DND-41 (cell line): Measurements from ENCODE around the gene SNX19.

ENCODE experiments used
- ATAC-seq: fragments of 200-7000 bp; cut with Tn5 transposase; 3 replicates; pipeline ENCODE4 v1.9.1; 2021; ENCODE audit warnings: low read depth; ENCODE audit not compliant: insufficient read depth
- DNase-seq: peaks from one replicate; pipeline ENCODE4 v3.0.0-alpha.2; 2020
- H2AFZ ChIP-seq: 2 replicates; pipeline ENCODE4 v1.6.0; 2012; ENCODE audit warnings: low read depth, low read length
- H3K27ac ChIP-seq: 2 replicates; pipeline ENCODE4 v1.5.1; 2012; ENCODE audit warnings: low read length, inconsistent platforms
- H3K27me3 ChIP-seq: fragments of 200-600 bp; sonication (generic); 2 replicates; pipeline ENCODE4 v1.6.0; 2012; ENCODE audit warnings: low read length, mild to moderate bottlenecking, inconsistent platforms; ENCODE audit not compliant: insufficient read depth, poor library complexity
- H3K36me3 ChIP-seq: 2 replicates; pipeline ENCODE4 v1.5.1; 2012; ENCODE audit warnings: low read length, inconsistent platforms; ENCODE audit not compliant: insufficient read depth
- H3K4me1 ChIP-seq: 2 replicates; pipeline ENCODE4 v1.5.1; 2012; ENCODE audit warnings: mild to moderate bottlenecking, low read length; ENCODE audit not compliant: insufficient read depth
- H3K4me2 ChIP-seq: 2 replicates; pipeline ENCODE4 v1.6.0; 2012; ENCODE audit warnings: mild to moderate bottlenecking, moderate library complexity, low read length, inconsistent platforms; ENCODE audit not compliant: insufficient read depth
- H3K4me3 ChIP-seq, 2 experiments: fragments of 200-600 bp in 1 of 2; shearing (Covaris generic) in 1 of 2; 2 replicates each; pipeline ENCODE4 v1.5.1; 2012 to 2016; ENCODE audit warnings: inconsistent platforms in 2 of 2, low read length in 2 of 2, mild to moderate bottlenecking in 2 of 2, low read depth in 1 of 2, moderate library complexity in 1 of 2
- H3K79me2 ChIP-seq: 2 replicates; pipeline ENCODE4 v1.6.0; 2012; ENCODE audit warnings: low read length, inconsistent platforms; ENCODE audit not compliant: insufficient read depth
- H3K9ac ChIP-seq: 2 replicates; pipeline ENCODE4 v1.6.0; 2012; ENCODE audit warnings: low read depth, mild to moderate bottlenecking, inconsistent platforms, low read length, moderate library complexity
- H3K9me3 ChIP-seq: 2 replicates; pipeline ENCODE4 v1.5.1; 2012; ENCODE audit warnings: low read length, moderate library complexity, mild to moderate bottlenecking, inconsistent platforms; ENCODE audit not compliant: insufficient read depth, severe bottlenecking
- H4K20me1 ChIP-seq: 2 replicates; pipeline ENCODE4 v1.6.0; 2012; ENCODE audit warnings: low read length; ENCODE audit not compliant: insufficient read depth
- CTCF ChIP-seq: IDR thresholded peaks from 2 replicates; pipeline ENCODE4 v1.5.1; 2012; ENCODE audit warnings: borderline replicate concordance, low read length, moderate library complexity, mild to moderate bottlenecking; ENCODE audit not compliant: poor library complexity, severe bottlenecking; ENCODE audit errors: extremely low read depth
- EZH2 ChIP-seq: IDR thresholded peaks from 3 replicates; pipeline ENCODE4 v1.6.1; 2012; ENCODE audit warnings: borderline replicate concordance, low read depth, mild to moderate bottlenecking, moderate library complexity, low read length, inconsistent platforms; ENCODE audit not compliant: severe bottlenecking

Gene SNX19

GRCh38 chr11:130825561-130825960 lies 90.7 kb downstream of the SNX19 start:
- Histone ChIP-seq H3K9me3 (no peaks in the 10 kb centered on the region), H2AFZ (no peak overlapping the region), H3K36me3 (no peaks in the 10 kb centered on the region), H3K79me2 (no peaks in the 10 kb centered on the region), H3K4me3 (no peak overlapping the region), H3K4me1 (no peaks in the 10 kb centered on the region), H3K27me3 (peaks cover 14% of the 10 kb centered on the region), H3K9ac (no peak overlapping the region), H3K27ac (no peak overlapping the region), H3K4me2 (no peak overlapping the region), H4K20me1 (no peaks in the 10 kb centered on the region)
- DNase-seq (no peak), ATAC-seq (no peak)
- TF ChIP-seq CTCF (no peak), EZH2 (no peak)
